PC-9 (cell line): Measurements from ENCODE around the gene FTMT. TPM values are rescaled to one million over a fixed set of nuclear protein-coding genes. Genes with fewer than 3 reads are reported as not detected.

Experiments used
- BruUV-seq: library from RNA; stranded (reverse); fragments of 400-500 nt; replicated peaks from 2 replicates; lab custom pipeline; 2021; lab: Mats Ljungman, UMichigan
- CTCF ChIA-PET: fragments of 300-600 bp; sonication (Branson Sonifier 250); formaldehyde crosslinking; loops from one replicate; lab custom pipeline; 2022; ENCODE audit warnings: antibody characterized with exemption; lab: Charles Lee
- POLR2A ChIA-PET: fragments of 300-600 bp; sonication (Branson Sonifier 250); formaldehyde crosslinking; loops from one replicate; lab custom pipeline; 2022; ENCODE audit warnings: antibody characterized with exemption; ENCODE audit not compliant: unreplicated experiment; lab: Charles Lee
- DNase-seq, 2 experiments: peaks; one replicate each; pipeline versions ENCODE4 v3.0.0 to v3.0.0-alpha.2; 2015 to 2022; ENCODE audit warnings: mixed read lengths in 1 of 2
- H2AFZ ChIP-seq: fragments of 200-600 bp; sonication (generic); 2 replicates; pipeline ENCODE4 v1.8.1; 2017; ENCODE audit warnings: antibody characterized with exemption
- H3F3A ChIP-seq: fragments of 200-600 bp; sonication (generic); 2 replicates; pipeline ENCODE4 v1.8.1; 2017; ENCODE audit warnings: antibody characterized with exemption, mild to moderate bottlenecking, low read depth; ENCODE audit not compliant: insufficient read depth
- H3K27ac ChIP-seq: fragments of 200-600 bp; sonication (generic); 2 replicates; pipeline ENCODE4 v1.6.1; 2016; ENCODE audit warnings: mixed run types
- H3K27me3 ChIP-seq: fragments of 200-600 bp; sonication (generic); 2 replicates; pipeline ENCODE4 v1.6.1; 2016; ENCODE audit warnings: low read depth, mixed run types; ENCODE audit not compliant: insufficient read depth
- H3K36me3 ChIP-seq: fragments of 200-600 bp; sonication (generic); 2 replicates; pipeline ENCODE4 v1.6.1; 2016; ENCODE audit warnings: low read depth, mixed run types
- H3K4me1 ChIP-seq: fragments of 200-600 bp; sonication (generic); replicated peaks from 2 replicates; pipeline ENCODE4 v1.6.1; 2016; ENCODE audit warnings: mixed run types; ENCODE audit not compliant: insufficient read depth
- H3K4me2 ChIP-seq: fragments of 200-600 bp; sonication (generic); 2 replicates; pipeline ENCODE4 v1.6.1; 2017; ENCODE audit warnings: mixed run types
- H3K4me3 ChIP-seq: fragments of 200-600 bp; sonication (generic); 2 replicates; pipeline ENCODE4 v1.6.1; 2016; ENCODE audit warnings: mixed run types
- H3K79me2 ChIP-seq: fragments of 200-600 bp; sonication (generic); 2 replicates; pipeline ENCODE4 v1.6.1; 2017; ENCODE audit warnings: low read depth, mixed run types
- H3K9me2 ChIP-seq: fragments of 200-600 bp; sonication (generic); 2 replicates; pipeline ENCODE4 v1.8.1; 2017; ENCODE audit warnings: mild to moderate bottlenecking; ENCODE audit not compliant: insufficient read depth
- H3K9me3 ChIP-seq: fragments of 200-600 bp; sonication (generic); 2 replicates; pipeline ENCODE4 v1.8.1; 2016; ENCODE audit warnings: low read depth; ENCODE audit not compliant: insufficient read depth
- H4K20me1 ChIP-seq: fragments of 200-600 bp; sonication (generic); 2 replicates; pipeline ENCODE4 v1.8.1; 2017; ENCODE audit not compliant: insufficient read depth
- EZH2 ChIP-seq: fragments of 200-600 bp; sonication (generic); IDR thresholded peaks from 2 replicates; pipeline ENCODE4 v1.8.0; 2017; ENCODE audit warnings: antibody characterized with exemption, low read depth
- intact Hi-C: fragments of 100-400 bp; cut with micrococcal nuclease; formaldehyde crosslinking; loops from one replicate; pipeline ENCODE4 v1.10.0; 2022; ENCODE audit not compliant: unreplicated experiment
- total RNA-seq: library from RNA; stranded (reverse); gene quantifications from 2 replicates; pipeline ENCODE4 v1.2.3, GENCODE V29; 2021
- TF ChIP-seq, protein P1 (sequence below): fragments of 200-600 bp; sonication (generic); conservative IDR thresholded peaks from 2 replicates; pipeline ENCODE4 v1.6.1; 2017; ENCODE audit warnings: mixed run types, antibody characterized with exemption, mild to moderate bottlenecking, moderate library complexity

The FTMT gene
- total RNA-seq, 1 experiment from 2014 or later, result not detected

DNA sequence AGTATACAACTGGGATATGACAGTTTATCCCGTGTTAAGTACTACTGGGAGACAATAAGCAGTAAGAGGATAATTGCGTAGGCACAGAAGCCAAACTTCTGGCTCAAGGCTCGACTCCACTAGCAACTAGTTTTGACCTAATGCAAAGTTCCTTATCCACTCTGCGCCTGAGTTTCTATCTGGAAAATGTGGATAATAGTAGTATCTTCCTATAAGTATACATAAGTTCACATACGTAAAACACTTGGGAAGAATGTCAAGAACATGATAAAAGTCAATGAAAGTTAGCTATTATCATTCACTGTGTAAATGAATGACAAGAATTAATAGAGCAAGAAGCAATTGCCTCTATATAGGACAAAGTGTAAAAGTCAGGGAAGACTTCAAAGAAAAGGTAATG is 45.7 kb downstream of the FTMT start:
- Histone ChIP-seq H3K27me3 (no peaks in the 10 kb centered on the region), H2AFZ (no peak overlapping the region; the same call in 1 of the 2 replicates), H3K4me3 (no peak overlapping the region), H3K9me3 (no peaks in the 10 kb centered on the region), H3K27ac (no peak overlapping the region), H4K20me1 (no peaks in the 10 kb centered on the region), H3K4me1 (no peaks in the 10 kb centered on the region), H3K4me2 (no peak overlapping the region), H3K79me2 (no peaks in the 10 kb centered on the region), H3K9me2 (no peaks in the 10 kb centered on the region), H3F3A (no peaks in the 10 kb centered on the region), H3K36me3 (no peaks in the 10 kb centered on the region)
- intact Hi-C loops, result no loop called here
- ChIA-PET CTCF (no interaction called here), POLR2A (no interaction called here)
- DNase-seq, result no peak
- TF ChIP-seq, protein P1, sequence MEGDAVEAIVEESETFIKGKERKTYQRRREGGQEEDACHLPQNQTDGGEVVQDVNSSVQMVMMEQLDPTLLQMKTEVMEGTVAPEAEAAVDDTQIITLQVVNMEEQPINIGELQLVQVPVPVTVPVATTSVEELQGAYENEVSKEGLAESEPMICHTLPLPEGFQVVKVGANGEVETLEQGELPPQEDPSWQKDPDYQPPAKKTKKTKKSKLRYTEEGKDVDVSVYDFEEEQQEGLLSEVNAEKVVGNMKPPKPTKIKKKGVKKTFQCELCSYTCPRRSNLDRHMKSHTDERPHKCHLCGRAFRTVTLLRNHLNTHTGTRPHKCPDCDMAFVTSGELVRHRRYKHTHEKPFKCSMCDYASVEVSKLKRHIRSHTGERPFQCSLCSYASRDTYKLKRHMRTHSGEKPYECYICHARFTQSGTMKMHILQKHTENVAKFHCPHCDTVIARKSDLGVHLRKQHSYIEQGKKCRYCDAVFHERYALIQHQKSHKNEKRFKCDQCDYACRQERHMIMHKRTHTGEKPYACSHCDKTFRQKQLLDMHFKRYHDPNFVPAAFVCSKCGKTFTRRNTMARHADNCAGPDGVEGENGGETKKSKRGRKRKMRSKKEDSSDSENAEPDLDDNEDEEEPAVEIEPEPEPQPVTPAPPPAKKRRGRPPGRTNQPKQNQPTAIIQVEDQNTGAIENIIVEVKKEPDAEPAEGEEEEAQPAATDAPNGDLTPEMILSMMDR, result no peak
- TF ChIP-seq EZH2, result no peak
- BruUV-seq, result no TSS peak

DNA sequence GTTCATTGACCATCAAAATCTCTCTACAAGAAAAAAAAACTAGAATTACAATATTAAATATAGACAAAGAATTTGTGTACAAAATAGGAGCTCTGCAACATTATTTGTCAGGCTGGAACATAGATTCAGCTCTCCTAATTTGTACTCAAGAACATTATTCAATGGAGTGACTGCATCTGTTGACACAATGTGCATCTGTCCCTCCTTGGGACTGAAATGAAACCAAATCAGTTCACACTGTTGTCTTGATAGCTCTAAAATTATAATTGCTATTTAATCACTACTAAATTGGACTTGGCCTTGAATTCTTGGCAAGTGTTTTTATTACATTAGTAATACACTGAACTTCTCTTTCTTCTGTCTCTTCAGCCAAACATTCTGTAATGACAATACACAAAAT is 47.7 kb downstream of the FTMT start:
- BruUV-seq, result no TSS peak
- Histone ChIP-seq H3F3A (no peaks in the 10 kb centered on the region), H3K79me2 (no peaks in the 10 kb centered on the region), H3K36me3 (no peaks in the 10 kb centered on the region), H3K4me2 (no peak overlapping the region), H3K4me1 (no peaks in the 10 kb centered on the region), H2AFZ (no peak overlapping the region), H4K20me1 (no peaks in the 10 kb centered on the region), H3K27me3 (no peaks in the 10 kb centered on the region), H3K9me3 (no peaks in the 10 kb centered on the region), H3K4me3 (no peak overlapping the region), H3K27ac (no peak overlapping the region), H3K9me2 (no peaks in the 10 kb centered on the region)
- intact Hi-C loops, result no loop called here
- TF ChIP-seq, protein P1, result no peak
- TF ChIP-seq EZH2, result no peak
- POLR2A ChIA-PET, result no interaction called here
- CTCF ChIA-PET, result no interaction called here
- no peak for DNase-seq

Other genes with a start within 250 kb of the FTMT start
- gene SRFBP1, start 110.1 kb downstream of the FTMT start, total RNA-seq, result 8.7 and 10.8 TPM in 2 replicates
- gene LOX, start 226.4 kb downstream of the FTMT start, total RNA-seq, result 2.8 and 3.2 TPM in 2 replicates